ENCODE measurements around the gene CAMK2N1.
"Not testable (repeated sequence)": the region's sequence is repeated elsewhere in the genome, so short reads cannot be mapped to it uniquely, and the experiment has no call there.

The CAMK2N1 gene

DNA sequence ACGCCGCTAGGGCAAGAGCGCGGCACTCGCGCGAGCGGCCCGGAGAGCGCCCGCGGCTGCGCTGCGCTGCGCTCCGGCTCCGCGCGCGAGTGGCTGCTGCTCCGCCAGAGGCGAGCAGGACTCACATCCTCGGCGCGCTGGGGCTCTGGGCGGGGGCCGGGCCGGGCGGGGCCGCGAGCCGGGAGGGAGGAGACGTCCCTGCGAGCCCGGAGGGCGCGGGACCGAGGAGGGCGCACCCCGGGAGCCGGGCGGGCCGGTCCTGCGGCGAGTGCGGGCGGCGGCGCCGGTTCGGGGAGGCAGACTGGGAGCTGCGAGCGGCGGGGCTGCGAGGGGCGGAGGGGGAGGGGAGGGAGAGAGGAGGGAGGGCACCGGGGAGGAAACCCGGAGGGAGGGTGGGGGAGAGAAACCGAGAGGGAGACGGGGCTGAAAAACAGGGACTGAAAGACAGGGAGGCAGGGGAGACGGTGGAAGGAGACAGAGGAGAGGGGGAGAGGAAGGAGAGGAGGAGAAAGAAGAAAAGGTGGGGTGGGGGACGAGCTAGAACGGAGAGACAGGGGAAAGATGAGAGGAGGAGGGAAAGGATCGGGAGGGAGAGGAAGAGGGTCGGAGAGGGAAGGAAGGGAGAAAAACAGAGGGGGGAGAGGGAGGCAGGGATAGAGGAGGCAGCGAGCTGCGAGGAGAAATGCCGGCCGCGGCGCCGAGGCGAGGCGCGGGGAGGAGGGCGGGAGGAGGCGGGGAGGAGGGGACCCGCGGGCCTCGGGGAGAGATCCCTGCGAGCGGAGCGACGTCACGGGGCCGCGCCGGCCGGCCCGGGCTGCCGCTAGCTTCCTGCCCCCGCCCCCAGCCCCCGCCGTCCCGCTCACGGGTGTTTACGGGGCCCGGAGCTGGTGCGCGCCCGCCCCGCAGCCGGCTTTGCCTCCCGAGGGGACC is at the start of gene CAMK2N1:
TSS of gene CAMK2N1 (minus strand) at position 684 of the 930 bp plus-strand sequence. CDS start 831 bp downstream, outside the sequence.
- Mint-ChIP-seq H3K27ac (peak within 1 kb of the TSS; percentile 21), H3K9me3 (no peaks in the 10 kb centered on the region), H3K4me3 (peak within 1 kb of the TSS; percentile 78), H3K36me3 (ENCODE audit: low read depth) (peaks cover 4% of the 10 kb centered on the region), H3K4me1 (ENCODE audit: low read depth) (peaks cover 10% of the 10 kb centered on the region), H3K27me3 (peaks cover 71% of the 10 kb centered on the region)

DNA sequence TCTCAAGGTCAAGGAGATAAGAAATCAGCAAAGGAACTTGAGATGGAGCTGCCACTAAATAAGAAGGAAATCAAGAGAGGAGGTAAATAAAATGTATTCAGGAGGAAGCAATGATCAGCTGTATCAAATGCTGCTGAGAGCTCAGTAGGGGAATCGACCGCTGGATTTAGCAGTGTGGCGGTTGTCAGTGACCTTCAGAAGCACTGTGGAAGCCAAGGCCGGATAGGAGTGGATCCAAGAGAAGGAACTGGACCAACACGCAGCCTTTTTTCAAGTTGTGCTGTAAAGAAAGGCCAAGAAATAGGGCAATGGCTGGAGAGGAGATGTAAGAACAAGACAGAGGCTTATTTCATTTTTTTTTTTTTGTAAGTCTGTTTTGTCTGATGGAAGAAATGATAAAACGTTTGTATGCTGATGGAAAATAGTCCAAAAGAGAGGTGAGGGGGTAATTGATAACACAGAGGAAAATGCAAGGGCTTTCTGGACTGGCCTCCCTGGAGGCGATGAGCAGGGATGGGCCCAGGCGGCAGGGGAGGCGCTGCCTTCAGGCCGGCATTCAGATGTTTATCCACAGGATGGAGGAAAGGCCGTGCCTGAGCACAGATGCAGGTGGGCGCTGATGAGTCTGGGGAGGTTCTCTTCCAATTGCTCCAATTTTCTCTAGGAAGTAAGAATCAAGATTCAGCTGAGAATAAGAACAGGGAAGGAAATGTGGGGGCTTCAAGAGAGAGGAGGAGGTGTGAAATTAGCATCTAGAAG is 48.8 kb upstream of the CAMK2N1 start:
- Mint-ChIP-seq H3K4me1 (ENCODE audit: low read depth) (no peaks in the 10 kb centered on the region), H3K27me3 (peaks cover 55% of the 10 kb centered on the region)

DNA sequence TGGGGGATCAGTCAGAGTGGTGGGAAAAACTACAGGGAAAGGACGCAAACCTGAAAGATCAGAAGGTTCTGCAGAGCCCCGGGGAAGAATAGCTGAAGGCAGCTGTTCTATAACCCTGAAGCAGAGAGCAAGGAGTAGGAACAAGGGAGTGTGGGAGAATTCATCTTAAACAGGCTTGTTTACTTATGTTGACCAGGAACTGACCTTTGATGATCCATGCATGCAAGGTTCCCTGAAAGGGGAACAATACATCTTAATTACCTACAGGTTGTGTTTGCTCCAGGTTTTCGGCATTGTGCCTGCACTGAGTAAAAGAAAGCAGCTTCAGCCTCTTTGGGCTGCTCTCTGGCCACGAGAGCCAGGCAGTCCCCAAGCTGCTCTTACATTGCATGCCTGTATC is 47.6 kb upstream of the CAMK2N1 start:
- H3K4me1 Mint-ChIP-seq (ENCODE audit: low read depth), result no peaks in the 10 kb centered on the region
- H3K36me3 Mint-ChIP-seq (ENCODE audit: low read depth), result no peaks in the 10 kb centered on the region
- H3K27me3 Mint-ChIP-seq, result peaks cover 56% of the 10 kb centered on the region
- H3K27ac Mint-ChIP-seq, result no peak overlapping the region
- no peak overlapping the region for H3K4me3 Mint-ChIP-seq
- no peaks in the 10 kb centered on the region for H3K9me3 Mint-ChIP-seq

More for the DNA sequence above, 48.8 kb upstream of the CAMK2N1 start:
- Mint-ChIP-seq H3K36me3 (ENCODE audit: low read depth) (no peaks in the 10 kb centered on the region), H3K4me3 (no peak overlapping the region), H3K9me3 (no peaks in the 10 kb centered on the region), H3K27ac (no peak overlapping the region)

DNA sequence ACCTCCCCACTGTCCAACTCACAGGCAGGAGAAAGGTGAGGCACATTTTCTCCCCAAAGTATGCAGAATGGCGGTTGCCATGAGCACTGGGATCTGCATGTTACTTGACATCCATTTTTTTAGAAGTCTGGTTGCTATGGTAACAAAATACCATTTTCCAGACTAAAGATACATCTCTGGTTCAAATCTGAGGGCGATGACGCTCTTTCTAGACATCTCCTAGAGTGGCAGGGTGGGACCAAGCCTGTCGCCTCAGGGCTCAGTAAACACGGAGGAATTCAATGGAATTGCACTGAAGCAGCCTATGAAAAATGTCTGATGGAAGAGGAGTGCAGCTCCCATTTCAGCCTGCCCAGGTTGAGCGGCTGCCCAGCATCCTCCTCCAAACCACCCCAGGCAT is 44.9 kb upstream of the CAMK2N1 start:
- Mint-ChIP-seq H3K4me3 (no peak overlapping the region), H3K27me3 (peaks cover 63% of the 10 kb centered on the region), H3K4me1 (ENCODE audit: low read depth) (no peaks in the 10 kb centered on the region), H3K36me3 (ENCODE audit: low read depth) (no peaks in the 10 kb centered on the region), H3K9me3 (no peaks in the 10 kb centered on the region), H3K27ac (no peak overlapping the region)

DNA sequence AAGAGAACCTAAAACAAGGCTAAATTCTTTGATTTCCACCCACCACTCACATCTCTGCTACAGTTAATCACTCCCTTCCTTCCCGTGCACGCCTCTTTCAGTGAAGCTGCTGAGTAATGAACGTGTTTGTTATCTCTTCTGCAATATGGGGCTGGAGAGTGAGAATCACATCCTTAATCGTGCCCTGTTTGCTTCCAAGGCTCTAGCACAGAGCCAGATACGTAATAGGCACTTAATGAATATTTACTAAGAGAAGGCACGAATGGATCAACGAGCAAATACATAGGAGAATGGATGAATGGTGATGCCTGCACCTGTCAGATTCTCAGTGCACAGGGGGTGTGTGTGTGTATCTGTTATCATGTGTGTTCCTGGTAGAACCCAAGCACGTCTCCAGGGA is 44.3 kb upstream of the CAMK2N1 start:
- no peaks in the 10 kb centered on the region for H3K9me3 Mint-ChIP-seq
- H3K27ac Mint-ChIP-seq, result no peak overlapping the region
- H3K4me3 Mint-ChIP-seq, result no peak overlapping the region
- no peaks in the 10 kb centered on the region for H3K36me3 Mint-ChIP-seq (ENCODE audit: low read depth)
- H3K4me1 Mint-ChIP-seq (ENCODE audit: low read depth), result no peaks in the 10 kb centered on the region
- H3K27me3 Mint-ChIP-seq, result peaks cover 62% of the 10 kb centered on the region

DNA sequence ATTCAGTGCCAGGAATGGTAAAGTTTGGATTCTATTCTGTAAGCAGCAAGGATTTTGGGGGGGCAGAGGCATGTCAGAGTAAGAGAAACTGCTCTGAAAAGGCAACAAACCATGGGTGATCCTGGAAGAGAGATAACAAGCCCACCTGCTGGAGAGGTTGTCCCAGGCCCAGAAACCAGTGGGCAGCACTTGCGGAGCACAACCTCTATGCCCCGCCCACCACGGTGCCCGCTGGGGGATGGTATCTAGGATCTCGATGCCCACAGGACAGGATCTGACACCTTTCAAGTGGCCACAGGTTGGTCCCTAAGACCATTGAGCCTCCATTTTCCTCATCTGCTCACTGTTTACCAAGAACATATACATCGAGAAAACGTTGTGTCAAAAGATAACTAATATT is 42.2 kb upstream of the CAMK2N1 start:
- no peaks in the 10 kb centered on the region for H3K4me1 Mint-ChIP-seq (ENCODE audit: low read depth)
- H3K27me3 Mint-ChIP-seq, result peaks cover 57% of the 10 kb centered on the region
- H3K36me3 Mint-ChIP-seq (ENCODE audit: low read depth), result no peaks in the 10 kb centered on the region
- no peak overlapping the region for H3K27ac Mint-ChIP-seq
- H3K9me3 Mint-ChIP-seq, result no peaks in the 10 kb centered on the region
- no peak overlapping the region for H3K4me3 Mint-ChIP-seq

DNA sequence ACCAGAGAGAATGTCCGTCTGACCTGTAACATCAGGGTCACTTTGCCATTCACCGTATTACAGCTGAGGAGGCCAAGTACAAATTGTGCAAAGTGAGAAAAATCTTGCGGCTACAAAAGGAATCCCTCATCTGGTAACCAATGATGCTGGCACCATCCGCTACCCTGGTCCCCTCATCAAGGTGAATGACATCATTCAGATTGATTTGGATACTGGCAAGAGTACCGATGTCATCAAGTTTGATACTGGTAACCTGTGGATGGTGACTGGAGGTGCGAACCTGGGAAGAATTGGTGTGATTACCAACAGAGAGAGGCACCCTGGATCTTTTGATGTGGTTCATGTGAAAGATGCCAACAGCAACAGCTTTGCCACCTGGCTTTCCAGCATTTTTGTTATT is 40.3 kb upstream of the CAMK2N1 start:
- Mint-ChIP-seq H3K27me3 (peaks cover 56% of the 10 kb centered on the region), H3K4me3 (no peak overlapping the region), H3K9me3 (no peaks in the 10 kb centered on the region), H3K36me3 (ENCODE audit: low read depth) (no peaks in the 10 kb centered on the region), H3K4me1 (ENCODE audit: low read depth) (peaks cover 3% of the 10 kb centered on the region), H3K27ac (no peak overlapping the region)

DNA sequence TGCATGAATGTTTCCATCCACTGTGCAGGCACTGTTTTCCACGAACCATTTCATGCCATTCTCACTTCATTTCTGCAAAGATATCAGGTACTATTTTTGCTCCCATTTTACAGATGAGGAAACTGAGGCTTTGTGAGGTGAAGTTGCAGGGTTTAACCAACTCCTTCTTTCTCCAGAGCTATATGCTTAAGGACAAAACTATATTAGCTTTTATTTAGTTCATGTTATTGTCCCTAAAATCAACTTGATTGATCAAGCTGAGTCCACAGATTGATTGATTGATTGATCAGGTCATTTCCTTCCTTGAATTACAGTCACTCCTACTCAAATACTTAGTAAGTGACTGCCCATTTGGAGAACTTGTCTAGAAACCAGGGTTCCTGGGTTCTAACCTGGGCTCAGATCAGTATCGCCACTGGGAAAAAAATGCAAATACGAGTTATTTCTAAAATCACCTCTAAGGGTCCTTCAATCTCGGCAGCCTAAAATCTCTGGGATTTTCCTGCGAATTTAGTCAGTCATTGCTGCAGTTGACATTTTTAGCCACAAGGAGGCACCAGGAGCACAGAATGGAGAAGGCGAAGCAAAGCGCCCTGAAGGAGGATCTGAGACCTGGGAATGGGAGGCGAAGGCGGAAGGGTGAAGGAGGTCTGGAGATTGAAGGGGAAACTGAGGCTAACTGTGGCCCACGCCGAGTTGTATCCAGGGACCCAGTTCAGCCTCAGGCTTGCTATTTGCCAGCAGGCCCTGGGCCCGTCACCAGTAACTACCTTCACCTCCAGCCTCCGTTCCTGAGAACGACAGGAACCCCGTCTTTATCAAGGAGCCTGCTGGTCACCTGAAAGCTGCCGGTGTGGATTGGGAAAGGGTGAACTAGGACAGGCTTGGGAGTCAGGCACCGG is 36.2 kb upstream of the CAMK2N1 start:
- Mint-ChIP-seq H3K4me1 (ENCODE audit: low read depth) (peaks cover 3% of the 10 kb centered on the region), H3K4me3 (no peak overlapping the region), H3K27me3 (peaks cover 36% of the 10 kb centered on the region), H3K9me3 (no peaks in the 10 kb centered on the region), H3K36me3 (ENCODE audit: low read depth) (no peaks in the 10 kb centered on the region), H3K27ac (no peak overlapping the region)

DNA sequence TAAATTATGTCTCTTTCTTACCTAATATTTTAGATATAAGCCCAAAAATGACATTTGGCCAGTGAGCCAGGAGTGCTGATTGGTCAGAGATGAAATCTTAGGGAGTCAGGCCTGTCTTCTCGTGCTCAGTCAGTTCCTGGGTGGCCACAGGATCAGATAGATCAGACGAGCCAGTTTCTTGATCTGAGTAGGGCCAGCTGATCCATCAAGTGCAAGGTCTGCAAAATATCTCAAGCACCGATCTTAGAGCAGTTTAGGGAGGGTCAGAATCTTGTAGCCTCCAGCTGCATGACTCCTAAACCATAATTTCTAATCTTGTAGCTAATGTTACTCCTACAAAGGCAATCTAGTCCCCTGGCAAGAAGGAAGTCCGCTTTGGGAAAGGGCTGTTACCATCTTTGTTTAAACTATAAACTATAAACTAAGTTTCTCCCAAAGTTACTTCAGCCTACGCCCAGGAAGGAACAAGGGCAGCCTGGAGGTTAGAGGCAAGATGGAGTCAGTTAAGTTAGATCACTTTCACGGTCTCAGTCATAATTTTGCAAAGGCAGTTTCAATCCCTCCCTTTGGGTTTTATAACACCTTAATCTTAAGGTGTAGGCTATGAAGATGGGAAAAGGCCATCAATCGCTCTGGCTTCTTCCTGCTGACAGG is 33.7 kb upstream of the CAMK2N1 start:
- not testable (repeated sequence) for H3K36me3 Mint-ChIP-seq (ENCODE audit: low read depth); H3K4me3 Mint-ChIP-seq; H3K4me1 Mint-ChIP-seq (ENCODE audit: low read depth); H3K27ac Mint-ChIP-seq; H3K9me3 Mint-ChIP-seq
- H3K27me3 Mint-ChIP-seq, result peaks cover 29% of the 10 kb centered on the region

DNA sequence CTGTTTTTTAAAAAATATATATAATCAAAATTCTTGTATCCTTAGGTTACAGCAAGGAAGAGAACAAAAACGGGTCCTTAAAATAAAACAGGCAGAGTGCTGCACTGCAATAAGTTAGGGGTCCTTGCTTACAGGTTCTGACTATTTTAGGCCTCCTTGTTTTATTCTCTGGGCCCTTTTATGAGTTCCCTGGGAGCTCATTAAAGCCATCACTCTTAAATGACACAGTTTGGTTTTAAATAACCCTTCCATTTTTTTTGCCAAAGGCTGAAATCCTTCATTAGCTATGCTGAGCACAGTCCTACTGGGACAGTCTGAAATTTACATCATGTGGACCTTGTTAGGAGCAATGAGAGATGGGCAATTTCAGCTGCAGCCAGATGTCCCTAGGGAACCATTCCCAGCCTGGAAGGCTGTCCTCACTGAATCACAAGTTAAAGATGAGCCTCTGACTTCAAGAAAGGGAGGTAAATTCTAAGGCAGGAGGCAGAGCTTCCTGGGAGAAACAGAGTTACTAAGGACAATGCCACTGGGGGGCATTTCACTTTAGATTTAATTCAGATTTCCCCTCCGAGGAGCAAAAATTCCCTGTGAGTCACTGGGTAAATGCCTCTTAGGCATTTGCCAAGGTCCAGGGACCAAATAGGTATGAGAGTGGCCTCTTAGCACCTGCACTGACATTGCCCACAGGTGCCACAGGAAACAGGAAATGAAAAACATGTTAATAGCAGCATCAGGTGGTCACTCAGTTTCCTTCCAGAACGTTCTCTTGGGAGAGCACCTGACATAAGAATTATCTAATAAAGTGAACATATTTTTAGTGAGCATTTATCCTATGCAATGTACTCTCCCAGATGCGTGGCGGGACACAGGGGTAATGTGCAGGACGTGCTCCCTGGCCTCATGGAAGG is 25.8 kb upstream of the CAMK2N1 start:
- Mint-ChIP-seq H3K9me3 (no peaks in the 10 kb centered on the region), H3K36me3 (ENCODE audit: low read depth) (no peaks in the 10 kb centered on the region), H3K27me3 (peaks cover 10% of the 10 kb centered on the region), H3K4me1 (ENCODE audit: low read depth) (peaks cover 6% of the 10 kb centered on the region), H3K4me3 (no peak overlapping the region), H3K27ac (no peak overlapping the region)

DNA sequence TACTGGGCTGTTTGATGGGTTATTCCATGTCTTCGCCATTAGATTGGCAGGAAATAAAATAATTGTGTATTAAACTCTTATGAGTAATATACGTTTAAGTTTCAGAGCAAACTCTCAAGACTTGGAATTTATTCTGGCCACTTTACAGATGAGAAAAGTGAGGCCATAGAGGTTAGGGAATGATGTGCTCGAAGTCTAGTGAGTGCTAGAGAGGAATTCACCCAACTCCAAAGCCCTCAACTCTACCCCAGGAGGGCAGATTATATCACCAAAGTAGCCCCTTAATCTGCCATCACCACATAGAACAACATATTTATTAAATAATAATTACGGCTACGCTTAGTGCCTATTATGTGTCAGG is 22.4 kb upstream of the CAMK2N1 start:
- peak overlapping the region; percentile 89 for H3K27ac Mint-ChIP-seq
- peaks cover 5% of the 10 kb centered on the region for H3K36me3 Mint-ChIP-seq (ENCODE audit: low read depth)
- H3K9me3 Mint-ChIP-seq, result no peaks in the 10 kb centered on the region
- peak overlapping the region; percentile 94 for H3K4me3 Mint-ChIP-seq
- peaks cover 28% of the 10 kb centered on the region for H3K4me1 Mint-ChIP-seq (ENCODE audit: low read depth)
- H3K27me3 Mint-ChIP-seq, result no peaks in the 10 kb centered on the region

DNA sequence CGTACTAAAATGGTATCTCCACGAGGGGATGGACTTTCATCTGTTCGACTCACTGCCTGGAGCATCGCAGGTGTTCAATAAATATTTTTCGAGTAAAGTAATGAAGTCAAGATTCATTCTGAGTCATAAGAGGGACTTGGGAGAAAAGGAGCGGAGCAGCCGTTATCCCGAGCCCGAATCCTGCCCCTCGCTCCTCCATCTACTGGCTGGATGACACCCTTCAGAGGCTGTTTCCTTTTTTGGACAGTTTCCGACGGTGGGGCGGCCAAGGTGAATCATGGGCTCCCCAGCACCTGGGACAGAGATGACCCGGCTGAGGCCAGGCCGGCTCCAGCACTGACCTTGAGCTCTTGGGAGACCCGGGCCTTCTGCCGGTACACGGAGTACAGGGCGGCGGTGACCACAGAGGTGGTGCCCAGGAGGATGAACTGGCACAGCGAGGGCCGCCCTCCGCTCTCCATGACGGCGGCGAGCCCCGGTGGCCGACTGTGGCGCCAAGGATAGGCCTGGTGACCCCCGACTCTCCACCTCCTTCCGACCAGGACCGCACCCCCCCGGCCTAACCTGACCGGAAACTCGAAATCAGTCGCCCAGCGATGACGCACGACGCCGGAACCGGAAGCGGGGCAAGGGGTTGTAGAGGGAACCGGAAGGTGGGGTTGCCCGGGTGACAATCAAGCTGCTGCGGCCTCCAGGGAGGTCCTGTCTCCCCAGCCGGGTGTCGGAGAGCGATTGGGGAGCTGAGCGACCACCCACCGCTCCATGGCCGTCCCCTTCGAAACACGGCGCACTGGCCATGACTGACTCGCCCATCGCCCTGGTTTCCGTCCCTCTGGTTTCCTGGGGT is 21.8 kb upstream of the CAMK2N1 start, which contains the start of gene MUL1:
TSS of gene MUL1 (minus strand) at position 588 of the 847 bp plus-strand sequence. CDS start at position 461, 127 bp downstream.
- Mint-ChIP-seq H3K27me3 (no peaks in the 10 kb centered on the region), H3K27ac (peak within 1 kb of the TSS; percentile 89), H3K9me3 (no peaks in the 10 kb centered on the region), H3K4me3 (peak within 1 kb of the TSS; percentile 94), H3K4me1 (ENCODE audit: low read depth) (peaks cover 28% of the 10 kb centered on the region), H3K36me3 (ENCODE audit: low read depth) (peaks cover 5% of the 10 kb centered on the region)

DNA sequence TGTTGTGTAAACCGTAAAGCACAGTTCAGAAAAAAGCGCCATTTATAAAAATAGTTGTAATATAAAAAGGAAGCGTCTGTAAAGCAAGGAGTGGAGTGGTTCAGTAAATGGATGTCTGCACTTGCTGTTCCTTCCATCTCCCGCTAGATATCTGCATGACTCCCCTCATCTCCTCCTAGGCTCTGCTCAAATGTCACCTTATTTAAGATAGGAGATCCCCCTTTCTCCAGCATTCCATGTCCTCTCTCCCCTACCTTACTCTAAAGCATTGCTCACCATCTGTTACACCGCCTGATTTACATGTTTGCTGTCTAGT is 21.2 kb upstream of the CAMK2N1 start:
- no peaks in the 10 kb centered on the region for H3K27me3 Mint-ChIP-seq

More for the DNA sequence above, 21.2 kb upstream of the CAMK2N1 start:
- H3K36me3 Mint-ChIP-seq (ENCODE audit: low read depth), result peaks cover 5% of the 10 kb centered on the region
- peak overlapping the region; percentile 89 for H3K27ac Mint-ChIP-seq
- peaks cover 28% of the 10 kb centered on the region for H3K4me1 Mint-ChIP-seq (ENCODE audit: low read depth)
- peak overlapping the region; percentile 94 for H3K4me3 Mint-ChIP-seq
- H3K9me3 Mint-ChIP-seq, result no peaks in the 10 kb centered on the region

Data from stimulated activated naive CD8-positive, alpha-beta T cell treated with anti-CD3 and anti-CD28 coated beads, Interleukin-15, Interleukin-2, amounts not matched to agents 100 ng/mL and 50 ng/mL, for 24 hours (primary cell).